GM23248 (cell line): ENCODE results near the gene RAPGEF2. TPM values are rescaled to one million over a fixed set of nuclear protein-coding genes. Genes with fewer than 3 reads are reported as not detected.

Source experiments
- DNase-seq: peaks from one replicate; pipeline ENCODE4 v3.0.0-alpha.2; 2015
- H2AFZ ChIP-seq: fragments of 200-600 bp; sonication (generic); 2 replicates; pipeline ENCODE4 v1.6.1; 2016; ENCODE audit warnings: antibody characterized with exemption
- H3F3A ChIP-seq: fragments of 200-600 bp; sonication (generic); 2 replicates; pipeline ENCODE4 v1.6.1; 2016; ENCODE audit warnings: mild to moderate bottlenecking, antibody characterized with exemption, mixed run types; ENCODE audit not compliant: insufficient read depth
- H3K27ac ChIP-seq: fragments of 200-600 bp; sonication (generic); 2 replicates; pipeline ENCODE4 v1.5.1; 2016; ENCODE audit warnings: mild to moderate bottlenecking
- H3K27me3 ChIP-seq: fragments of 200-600 bp; sonication (generic); replicated peaks from 2 replicates; pipeline ENCODE4 v1.6.1; 2016; ENCODE audit warnings: mild to moderate bottlenecking; ENCODE audit not compliant: insufficient read depth
- H3K36me3 ChIP-seq: fragments of 200-600 bp; sonication (generic); 2 replicates; pipeline ENCODE4 v1.6.1; 2016; ENCODE audit warnings: low read depth, mild to moderate bottlenecking
- H3K4me1 ChIP-seq: fragments of 200-600 bp; sonication (generic); 2 replicates; pipeline ENCODE4 v1.6.1; 2016; ENCODE audit warnings: mild to moderate bottlenecking; ENCODE audit not compliant: insufficient read depth
- H3K4me2 ChIP-seq: fragments of 200-600 bp; sonication (generic); one replicate; pipeline ENCODE4 v1.6.1; 2016; ENCODE audit warnings: mild to moderate bottlenecking; ENCODE audit not compliant: unreplicated experiment
- H3K4me3 ChIP-seq: fragments of 200-600 bp; sonication (generic); 2 replicates; pipeline ENCODE4 v1.5.1; 2016; ENCODE audit warnings: mild to moderate bottlenecking
- H3K79me2 ChIP-seq: fragments of 200-600 bp; sonication (generic); 2 replicates; pipeline ENCODE4 v1.6.1; 2016; ENCODE audit warnings: mild to moderate bottlenecking; ENCODE audit not compliant: insufficient read depth
- H3K9ac ChIP-seq: fragments of 200-600 bp; sonication (generic); 2 replicates; pipeline ENCODE4 v1.6.1; 2016; ENCODE audit warnings: mild to moderate bottlenecking
- H3K9me2 ChIP-seq: fragments of 200-600 bp; sonication (generic); 2 replicates; pipeline ENCODE4 v1.6.1; 2016; ENCODE audit warnings: mixed run types, mild to moderate bottlenecking, moderate library complexity; ENCODE audit not compliant: insufficient read depth
- H3K9me3 ChIP-seq: fragments of 200-600 bp; sonication (generic); one replicate; pipeline ENCODE4 v1.6.1; 2017; ENCODE audit warnings: low read depth
- H4K20me1 ChIP-seq: fragments of 200-600 bp; sonication (generic); 2 replicates; pipeline ENCODE4 v1.6.0; 2016; ENCODE audit not compliant: insufficient read depth
- EZH2 ChIP-seq: fragments of 200-600 bp; sonication (generic); IDR thresholded peaks from 2 replicates; pipeline ENCODE4 v1.6.1; 2018; ENCODE audit warnings: antibody characterized with exemption, mild to moderate bottlenecking; ENCODE audit not compliant: insufficient read depth, poor library complexity, severe bottlenecking
- EZH2phosphoT487 ChIP-seq: fragments of 200-600 bp; sonication (generic); IDR thresholded peaks from 2 replicates; pipeline ENCODE4 v1.6.1; 2018; ENCODE audit warnings: antibody characterized with exemption, moderate library complexity, mild to moderate bottlenecking, low read depth; ENCODE audit not compliant: insufficient read depth
- WGBS, 2 experiments: methylation state at CpG; one replicate each; pipeline ENCODE4 v1.1.6; 2015 to 2017; ENCODE audit warnings: low lambda C conversion rate in 2 of 2, low coverage in 1 of 2; ENCODE audit errors: missing lambda C conversion rate in 2 of 2; 5-methylcytosine and 5-hydroxymethylcytosine counted together
- in situ Hi-C: fragments of 300-500 bp; cut with MboI; formaldehyde crosslinking; loops from 2 replicates; pipeline ENCODE4 v1.15.0; 2020
- polyA plus RNA-seq: library from polyadenylated mRNA; unstranded; fragments of >200 nt; fragmentation: Nextera tagmentation; extraction: Ambion mirVana; gene quantifications from 2 replicates; pipeline ENCODE4 v1.2.1, GENCODE V29; 2016
- total RNA-seq: library from RNA; depleted of rRNA; stranded (reverse); fragments of >200 nt; shearing (Covaris generic); gene quantifications from 2 replicates; pipeline ENCODE4 v1.2.3, GENCODE V29; 2014

The RAPGEF2 gene
- total and polyA plus RNA-seq, 2 experiments from 2014 or later = 6.6 to 21.7 TPM

DNA sequence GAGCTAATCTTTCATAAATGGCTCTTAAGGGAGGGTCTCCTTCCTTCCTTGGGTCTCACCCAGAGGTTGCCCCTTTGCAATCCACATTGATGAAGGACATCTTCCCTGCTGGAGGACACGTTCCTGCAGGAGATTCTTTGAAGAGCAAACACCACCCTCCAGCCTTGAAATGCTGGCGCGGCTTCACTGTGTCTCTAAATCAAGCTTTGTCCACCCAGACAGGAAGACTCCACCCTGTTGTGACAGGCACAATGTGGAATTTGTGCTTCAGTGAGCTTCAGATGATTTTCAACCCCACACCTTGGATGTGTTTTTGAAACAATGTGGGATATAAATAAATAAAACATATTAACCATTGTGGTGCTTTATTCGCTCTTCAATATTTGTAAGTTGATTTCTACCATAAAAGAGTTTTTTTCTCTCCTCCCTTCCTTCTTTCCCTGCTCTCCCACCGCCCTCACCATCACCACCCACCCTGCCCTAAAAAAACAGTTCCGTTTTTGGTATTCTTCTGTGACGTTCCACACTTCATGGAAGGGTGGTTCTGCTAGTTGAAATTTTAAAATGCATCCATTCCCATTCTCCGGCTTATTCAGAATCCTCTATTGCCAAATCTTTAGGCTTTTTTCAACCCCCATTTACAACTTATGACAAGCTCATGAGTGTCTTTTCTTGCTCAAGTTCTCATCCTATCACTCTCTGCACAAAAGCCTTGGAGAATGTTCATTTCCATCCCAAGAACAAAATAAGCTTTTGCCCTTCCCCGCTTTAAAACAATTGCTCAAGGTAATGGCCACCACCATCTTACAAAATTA, 264.3 kb downstream of the RAPGEF2 start:
- H3K27ac ChIP-seq = peak overlapping the region; percentile 82
- no peaks in the 10 kb centered on the region for H3K9me3 ChIP-seq
- H4K20me1 ChIP-seq = no peaks in the 10 kb centered on the region
- peak overlapping the region; percentile 85 for H3K4me2 ChIP-seq
- H2AFZ ChIP-seq = peak overlapping the region; percentile 70
- H3K36me3 ChIP-seq = no peaks in the 10 kb centered on the region
- H3K27me3 ChIP-seq = no peaks in the 10 kb centered on the region
- TF ChIP-seq EZH2phosphoT487 (no peak), EZH2 (no peak)
- peak overlapping the region; percentile 52 for H3K4me3 ChIP-seq
- H3K9ac ChIP-seq = peak overlapping the region; percentile 61
- no peaks in the 10 kb centered on the region for H3K9me2 ChIP-seq
- in situ Hi-C loops = no loop called here
- DNase-seq = peak; percentile 78
- H3K79me2 ChIP-seq = no peaks in the 10 kb centered on the region
- 33 to 38% methylated on average over 9 of the region's 9 CpGs for WGBS, 2 experiments
- H3F3A ChIP-seq = peaks cover 14% of the 10 kb centered on the region
- peaks cover 37% of the 10 kb centered on the region for H3K4me1 ChIP-seq

DNA sequence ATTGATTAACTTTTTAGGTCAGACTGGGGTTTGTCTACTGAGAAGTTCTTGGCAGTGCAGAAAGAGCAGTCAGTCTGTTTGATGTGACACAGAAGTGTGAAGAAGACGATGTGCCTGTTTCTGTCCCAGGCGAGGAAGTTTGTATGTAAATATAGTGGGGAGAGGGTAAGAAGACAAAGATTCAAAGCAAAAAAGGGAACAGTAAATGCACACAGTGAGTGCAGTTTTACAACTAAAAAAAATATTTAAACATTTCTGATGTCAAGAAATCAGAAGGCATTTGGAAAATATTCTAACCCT, 264.9 kb downstream of the RAPGEF2 start:
- 54 to 58% methylated on average over 2 of the region's 2 CpGs for WGBS, 2 experiments
- no peaks in the 10 kb centered on the region for H3K27me3 ChIP-seq
- H3F3A ChIP-seq = peaks cover 14% of the 10 kb centered on the region
- H3K27ac ChIP-seq = peak overlapping the region; percentile 82
- H3K36me3 ChIP-seq = no peaks in the 10 kb centered on the region
- H3K9me3 ChIP-seq = no peaks in the 10 kb centered on the region
- no peaks in the 10 kb centered on the region for H4K20me1 ChIP-seq
- peaks cover 37% of the 10 kb centered on the region for H3K4me1 ChIP-seq
- no peaks in the 10 kb centered on the region for H3K9me2 ChIP-seq
- no peak for DNase-seq
- in situ Hi-C loops = no loop called here
- H3K9ac ChIP-seq = peak overlapping the region; percentile 61
- peak overlapping the region; percentile 52; the same call in 1 of the 2 replicates for H3K4me3 ChIP-seq
- no peaks in the 10 kb centered on the region for H3K79me2 ChIP-seq
- TF ChIP-seq EZH2 (no peak), EZH2phosphoT487 (no peak)
- peak overlapping the region; percentile 70 for H2AFZ ChIP-seq
- H3K4me2 ChIP-seq = peak overlapping the region; percentile 85

DNA sequence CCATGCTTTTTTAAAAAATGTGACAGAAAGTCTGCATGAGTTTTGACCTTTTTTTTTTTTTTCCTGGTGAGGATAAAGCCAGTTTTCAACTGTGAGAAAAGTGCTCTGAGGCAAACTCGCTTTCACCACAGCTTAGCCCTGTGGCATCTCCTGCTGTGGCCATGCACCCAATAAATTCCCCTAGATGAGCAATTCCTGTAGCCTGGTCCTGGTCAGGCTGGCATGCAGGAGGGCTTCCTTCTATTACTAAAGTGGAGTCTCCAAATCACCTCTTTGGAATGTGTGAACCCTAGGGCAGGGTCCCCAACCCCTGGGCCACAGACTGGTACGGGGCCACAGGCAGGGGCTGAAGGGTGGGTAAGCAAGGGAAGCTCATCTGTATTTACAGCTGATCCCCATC, 265.4 kb downstream of the RAPGEF2 start:
- Histone ChIP-seq H3K79me2 (no peaks in the 10 kb centered on the region), H4K20me1 (no peaks in the 10 kb centered on the region), H3F3A (peaks cover 14% of the 10 kb centered on the region), H3K9ac (peak overlapping the region; percentile 61; the same call in 1 of the 2 replicates), H3K36me3 (no peaks in the 10 kb centered on the region), H3K4me2 (peak overlapping the region; percentile 85), H3K4me1 (peaks cover 31% of the 10 kb centered on the region), H3K27me3 (no peaks in the 10 kb centered on the region), H3K4me3 (no peak overlapping the region), H2AFZ (peak overlapping the region; percentile 70; the same call in 1 of the 2 replicates), H3K9me2 (no peaks in the 10 kb centered on the region), H3K9me3 (no peaks in the 10 kb centered on the region), H3K27ac (peak overlapping the region; percentile 82)
- in situ Hi-C loops = no loop called here
- peak; percentile 40 for DNase-seq
- TF ChIP-seq EZH2 = no peak
- TF ChIP-seq EZH2phosphoT487 = no peak
- 83 to 90% methylated on average over 2 of the region's 2 CpGs for WGBS, 2 experiments

GRCh38 chr4:159369256-159369655, 266.4 kb downstream of the RAPGEF2 start:
- no peak overlapping the region for H3K4me2 ChIP-seq
- H3K9ac ChIP-seq = no peak overlapping the region
- DNase-seq = no peak
- H3K36me3 ChIP-seq = no peaks in the 10 kb centered on the region
- no peaks in the 10 kb centered on the region for H3K9me3 ChIP-seq
- in situ Hi-C loops = no loop called here
- no peaks in the 10 kb centered on the region for H3K9me2 ChIP-seq
- no peak overlapping the region for H2AFZ ChIP-seq
- 97 to 98% methylated on average over 8 of the region's 8 CpGs for WGBS, 2 experiments
- peaks cover 14% of the 10 kb centered on the region for H3F3A ChIP-seq
- H3K79me2 ChIP-seq = no peaks in the 10 kb centered on the region
- H3K4me3 ChIP-seq = no peak overlapping the region
- no peak overlapping the region for H3K27ac ChIP-seq
- no peaks in the 10 kb centered on the region for H3K27me3 ChIP-seq
- peaks cover 24% of the 10 kb centered on the region for H3K4me1 ChIP-seq
- no peak for TF ChIP-seq EZH2phosphoT487
- no peak for TF ChIP-seq EZH2
- H4K20me1 ChIP-seq = no peaks in the 10 kb centered on the region
